Measurements from ENCODE around the gene DDB1. TPM values are rescaled to one million over a fixed set of nuclear protein-coding genes. Genes with fewer than 3 reads are reported as not detected.

Gene DDB1
- total RNA-seq, 4 donors from 2014 or later = 105 to 144 (median 127) TPM

DNA sequence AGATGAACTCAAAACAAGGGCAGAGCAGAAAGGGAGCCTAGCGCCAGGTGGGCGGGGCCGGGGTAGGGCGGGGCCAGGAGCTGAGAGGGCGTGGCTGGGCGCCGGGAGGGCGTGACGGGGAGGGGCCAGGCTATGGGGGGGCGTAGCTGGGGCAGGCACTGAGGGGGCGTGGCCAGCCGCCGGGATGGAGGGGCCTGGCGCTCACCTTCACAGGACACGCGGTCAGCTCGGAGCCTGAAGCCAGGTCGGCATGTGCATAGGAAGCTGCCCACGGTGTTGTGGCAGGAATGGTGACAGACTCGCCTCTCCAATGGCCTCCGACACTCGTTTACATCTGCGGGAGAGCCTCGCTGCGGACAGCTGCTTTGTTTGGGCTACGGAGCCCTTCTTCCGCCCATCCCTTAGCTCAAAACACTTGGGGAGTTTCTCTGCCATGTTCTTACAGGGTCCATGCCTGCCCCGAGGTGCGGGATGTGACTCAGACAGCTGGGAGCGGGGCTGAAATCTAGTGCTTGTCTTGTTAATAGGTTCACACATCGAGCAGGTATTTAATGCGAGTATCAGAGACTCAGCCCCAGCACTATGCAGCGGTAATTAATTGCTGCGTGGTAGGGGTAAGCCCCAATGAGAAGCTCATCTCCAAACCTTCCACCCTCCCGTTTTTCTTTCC lies 51.2 kb downstream of the DDB1 start:
- TF ChIP-seq, protein P1, sequence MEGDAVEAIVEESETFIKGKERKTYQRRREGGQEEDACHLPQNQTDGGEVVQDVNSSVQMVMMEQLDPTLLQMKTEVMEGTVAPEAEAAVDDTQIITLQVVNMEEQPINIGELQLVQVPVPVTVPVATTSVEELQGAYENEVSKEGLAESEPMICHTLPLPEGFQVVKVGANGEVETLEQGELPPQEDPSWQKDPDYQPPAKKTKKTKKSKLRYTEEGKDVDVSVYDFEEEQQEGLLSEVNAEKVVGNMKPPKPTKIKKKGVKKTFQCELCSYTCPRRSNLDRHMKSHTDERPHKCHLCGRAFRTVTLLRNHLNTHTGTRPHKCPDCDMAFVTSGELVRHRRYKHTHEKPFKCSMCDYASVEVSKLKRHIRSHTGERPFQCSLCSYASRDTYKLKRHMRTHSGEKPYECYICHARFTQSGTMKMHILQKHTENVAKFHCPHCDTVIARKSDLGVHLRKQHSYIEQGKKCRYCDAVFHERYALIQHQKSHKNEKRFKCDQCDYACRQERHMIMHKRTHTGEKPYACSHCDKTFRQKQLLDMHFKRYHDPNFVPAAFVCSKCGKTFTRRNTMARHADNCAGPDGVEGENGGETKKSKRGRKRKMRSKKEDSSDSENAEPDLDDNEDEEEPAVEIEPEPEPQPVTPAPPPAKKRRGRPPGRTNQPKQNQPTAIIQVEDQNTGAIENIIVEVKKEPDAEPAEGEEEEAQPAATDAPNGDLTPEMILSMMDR (IDR thresholded peaks at IDR 0.05; ENCODE audit: low read depth) = no peak

DNA sequence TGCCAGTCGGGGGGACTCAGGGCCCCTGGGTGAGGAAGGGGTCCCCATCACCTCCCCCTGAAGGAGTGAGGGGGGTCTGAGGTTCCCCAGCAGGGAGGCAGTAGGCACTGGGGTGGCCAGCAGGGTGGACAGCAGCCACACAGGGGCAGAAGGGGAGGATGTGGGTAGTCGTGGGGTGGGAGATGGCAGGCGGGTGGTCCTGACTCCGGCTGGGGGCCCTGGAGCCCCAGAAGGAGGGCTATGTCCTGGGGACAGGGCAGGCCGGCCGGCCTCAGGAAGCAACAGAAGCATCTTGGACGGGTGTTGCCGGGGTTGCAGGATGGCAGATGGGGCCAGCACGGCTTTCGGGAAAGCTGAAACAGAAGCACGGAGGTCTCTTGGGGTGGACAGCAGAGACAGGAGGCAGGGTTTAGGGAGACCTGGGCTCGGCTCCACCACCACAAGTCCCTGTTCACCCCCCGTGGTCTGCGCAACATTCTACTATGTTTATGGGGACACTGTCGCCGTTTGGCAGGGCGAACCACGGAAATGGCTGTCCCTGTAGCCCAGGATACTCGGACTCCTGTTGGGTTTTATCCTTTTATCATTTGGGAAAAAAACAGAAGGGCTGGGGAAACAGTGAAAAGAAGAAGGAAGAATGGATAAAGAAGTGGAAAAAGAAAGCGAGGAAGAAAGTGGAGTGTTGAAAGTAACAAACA lies 51.9 kb downstream of the DDB1 start:
- TF ChIP-seq, protein P1 (IDR thresholded peaks at IDR 0.05; ENCODE audit: low read depth) = no peak

- TF ChIP-seq, protein P1 (IDR thresholded peaks at IDR 0.05; ENCODE audit: low read depth) = no peak
These were observed 52.8 kb downstream of the DDB1 start for GRCh38 chr11:61279934-61280659.

- TF ChIP-seq, protein P1 (IDR thresholded peaks at IDR 0.05; ENCODE audit: low read depth) = no peak
These were observed 54.9 kb downstream of the DDB1 start for GRCh38 chr11:61278001-61278470.

- TF ChIP-seq, protein P1 (IDR thresholded peaks at IDR 0.05; ENCODE audit: low read depth) = no peak
These were observed 55.5 kb downstream of the DDB1 start for GRCh38 chr11:61277186-61278000.

- TF ChIP-seq, protein P1 (IDR thresholded peaks at IDR 0.05; ENCODE audit: low read depth) = no peak
These were observed 57.7 kb downstream of the DDB1 start for GRCh38 chr11:61275191-61275590.

Measured in subcutaneous adipose tissue (tissue), 4 donors.